SK-N-SH (cell line): ENCODE measurements around the gene SPSB1. TPM values are rescaled to one million over a fixed set of nuclear protein-coding genes. Genes with fewer than 3 reads are reported as not detected.
A peak's percentile ranks its signal among the peaks of the same experiment; 100 is the strongest.

Source experiments
- CTCF ChIA-PET: fragments of 300-600, 350-600 bp; formaldehyde crosslinking; extraction: SDS; loops from one replicate; lab custom pipeline; 2021; lab: Yijun Ruan, JAX
- POLR2A ChIA-PET: fragments of 350-600 bp; sonication (Branson Sonifier 250); formaldehyde crosslinking; extraction: SDS; loops from one replicate; lab custom pipeline; 2020; ENCODE audit warnings: antibody characterized with exemption, inconsistent platforms; lab: Yijun Ruan, JAX
- DNase-seq: peaks from one replicate; pipeline ENCODE4 v3.0.0; 2012
- H2AFZ ChIP-seq: fragments of 200-600 bp; sonication (generic); 2 replicates; pipeline ENCODE4 v1.8.1; 2016; ENCODE audit warnings: antibody characterized with exemption, mild to moderate bottlenecking, low read depth
- H3F3A ChIP-seq: fragments of 200-600 bp; sonication (generic); replicated peaks from 2 replicates; pipeline ENCODE3; 2016; ENCODE audit warnings: antibody characterized with exemption, mild to moderate bottlenecking; ENCODE audit not compliant: insufficient read depth
- H3K27ac ChIP-seq, 2 experiments: fragments of 200-500 bp in 1 of 2; fragments of 200-600 bp in 1 of 2; sonication (Bioruptor generic) in 1 of 2; sonication (generic), shearing (Covaris generic) in 1 of 2; 2 replicates each; pipeline versions ENCODE4 v1.5.1 to v1.6.1; 2014 to 2016; ENCODE audit warnings: low read depth in 2 of 2, inconsistent platforms in 1 of 2, low read length in 1 of 2, mild to moderate bottlenecking in 1 of 2, mixed read lengths in 1 of 2
- H3K27me3 ChIP-seq: fragments of 200-600 bp; sonication (generic), shearing (Covaris generic); 2 replicates; pipeline ENCODE4 v1.6.1; 2016; ENCODE audit warnings: mixed run types; ENCODE audit not compliant: insufficient read depth
- H3K36me3 ChIP-seq, 2 experiments: fragments of 200-500 bp in 1 of 2; fragments of 200-600 bp in 1 of 2; sonication (Bioruptor generic) in 1 of 2; sonication (generic) in 1 of 2; replicated peaks in 1 of 2; 2 replicates each; pipeline versions ENCODE3 to v1.5.1; 2014 to 2016; ENCODE audit warnings: low read length in 1 of 2, mild to moderate bottlenecking in 1 of 2; ENCODE audit not compliant: insufficient read depth in 2 of 2, control insufficient read depth in 1 of 2
- H3K4me1 ChIP-seq, 2 experiments: fragments of 200-500 bp in 1 of 2; fragments of 200-600 bp in 1 of 2; sonication (Bioruptor generic) in 1 of 2; sonication (generic), shearing (Covaris generic) in 1 of 2; 2 replicates each; pipeline versions ENCODE4 v1.5.1 to v1.6.1; 2014 to 2016; ENCODE audit warnings: low read depth in 1 of 2, low read length in 1 of 2, mixed run types in 1 of 2; ENCODE audit not compliant: insufficient read depth in 2 of 2, control insufficient read depth in 1 of 2
- H3K4me2 ChIP-seq: fragments of 200-600 bp; sonication (generic), shearing (Covaris generic); 2 replicates; pipeline ENCODE4 v1.6.1; 2017; ENCODE audit warnings: mixed run types
- H3K4me3 ChIP-seq, 2 experiments: fragments of 200-500 bp in 1 of 2; fragments of 200-600 bp in 1 of 2; sonication (Bioruptor generic) in 1 of 2; sonication (generic), shearing (Covaris generic) in 1 of 2; 2 replicates each; pipeline versions ENCODE4 v1.5.1 to v1.8.1; 2014 to 2016; ENCODE audit warnings: low read depth in 2 of 2, inconsistent platforms in 1 of 2, low read length in 1 of 2, mild to moderate bottlenecking in 1 of 2, mixed read lengths in 1 of 2, moderate library complexity in 1 of 2
- H3K79me2 ChIP-seq: fragments of 200-600 bp; sonication (generic); 2 replicates; pipeline ENCODE4 v1.8.1; 2017; ENCODE audit warnings: mild to moderate bottlenecking; ENCODE audit not compliant: insufficient read depth
- H3K9ac ChIP-seq: fragments of 200-600 bp; sonication (generic); 2 replicates; pipeline ENCODE4 v1.6.1; 2017; ENCODE audit warnings: mixed run types
- H3K9me2 ChIP-seq: fragments of 200-600 bp; sonication (generic); 2 replicates; pipeline ENCODE4 v1.6.1; 2017; ENCODE audit warnings: mixed run types
- H3K9me3 ChIP-seq: fragments of 200-600 bp; sonication (generic); 2 replicates; pipeline ENCODE4 v1.6.1; 2017; ENCODE audit warnings: mixed run types, mild to moderate bottlenecking, moderate library complexity
- H4K20me1 ChIP-seq: fragments of 200-600 bp; sonication (generic); 2 replicates; pipeline ENCODE4 v1.6.1; 2017; ENCODE audit warnings: mild to moderate bottlenecking, mixed run types; ENCODE audit not compliant: insufficient read depth
- ELF1 ChIP-seq: IDR thresholded peaks from 2 replicates; pipeline ENCODE4 v1.4.0; 2012
- EP300 ChIP-seq, 2 experiments: IDR thresholded peaks; 2 replicates each; pipeline versions ENCODE4 v1.4.0 to v1.6.1; 2012; ENCODE audit warnings: borderline replicate concordance in 1 of 2, low read depth in 1 of 2, low read length in 1 of 2
- FOSL2 ChIP-seq: IDR thresholded peaks from 2 replicates; pipeline ENCODE4 v1.4.0; 2012; ENCODE audit warnings: low read depth, mild to moderate bottlenecking, moderate library complexity, borderline replicate concordance
- FOXJ3 ChIP-seq: sonication (generic); formaldehyde crosslinking; IDR thresholded peaks from 2 replicates; pipeline ENCODE4 v1.5.1; 2020; ENCODE audit warnings: mild to moderate bottlenecking, missing genetic modification reagents
- FOXM1 ChIP-seq: IDR thresholded peaks from 2 replicates; pipeline ENCODE4 v1.4.0; 2012; ENCODE audit warnings: low read depth, mild to moderate bottlenecking
- GABPA ChIP-seq: IDR thresholded peaks from 2 replicates; pipeline ENCODE4 v1.4.0; 2012; ENCODE audit warnings: low read depth, mild to moderate bottlenecking
- JUND ChIP-seq: IDR thresholded peaks from 2 replicates; pipeline ENCODE4 v1.4.0; 2012
- MEF2A ChIP-seq: IDR thresholded peaks from 2 replicates; pipeline ENCODE4 v1.4.0; 2012; ENCODE audit warnings: low read depth, borderline replicate concordance
- MXI1 ChIP-seq: IDR thresholded peaks from 2 replicates; pipeline ENCODE4 v1.6.1; 2012; ENCODE audit warnings: mild to moderate bottlenecking, low read depth, low read length, improper control_type of control experiment
- NRF1 ChIP-seq: IDR thresholded peaks from 2 replicates; pipeline ENCODE4 v1.6.1; 2012; ENCODE audit warnings: low read depth, mild to moderate bottlenecking, low read length
- POLR2AphosphoS5 ChIP-seq: IDR thresholded peaks from 2 replicates; pipeline ENCODE4 v1.6.1; 2012; ENCODE audit warnings: low read depth, low read length
- RAD21 ChIP-seq: IDR thresholded peaks from 2 replicates; pipeline ENCODE4 v1.6.1; 2012; ENCODE audit warnings: mild to moderate bottlenecking, low read length
- REST ChIP-seq: IDR thresholded peaks from 2 replicates; pipeline ENCODE4 v1.6.1; 2012; ENCODE audit warnings: mild to moderate bottlenecking, low read depth, low read length, moderate library complexity
- RXRA ChIP-seq: IDR thresholded peaks from 2 replicates; pipeline ENCODE4 v1.4.0; 2012; ENCODE audit warnings: low read depth, mild to moderate bottlenecking, borderline replicate concordance
- SIN3A ChIP-seq: IDR thresholded peaks from 2 replicates; pipeline ENCODE4 v1.6.1; 2012; ENCODE audit warnings: low read depth, mild to moderate bottlenecking, low read length, moderate library complexity, borderline replicate concordance
- SMC3 ChIP-seq: IDR thresholded peaks from 2 replicates; pipeline ENCODE4 v1.6.1; 2012; ENCODE audit warnings: low read depth, low read length, improper control_type of control experiment
- TAF1 ChIP-seq: IDR thresholded peaks from 2 replicates; pipeline ENCODE4 v1.6.1; 2012; ENCODE audit warnings: low read depth, mild to moderate bottlenecking, low read length, moderate library complexity, borderline replicate concordance
- TEAD4 ChIP-seq: IDR thresholded peaks from 2 replicates; pipeline ENCODE4 v1.4.0; 2012; ENCODE audit warnings: mild to moderate bottlenecking, borderline replicate concordance; ENCODE audit not compliant: insufficient read depth
- USF2 ChIP-seq: fragments of 150-350 bp; IDR thresholded peaks from 2 replicates; pipeline ENCODE4 v1.6.1; 2017; ENCODE audit warnings: antibody characterized with exemption, low read length, low read depth, borderline replicate concordance
- YY1 ChIP-seq: IDR thresholded peaks from 2 replicates; pipeline ENCODE4 v1.4.0; 2012; ENCODE audit warnings: low read depth, mild to moderate bottlenecking
- WGBS: methylation state at CpG from one replicate; pipeline ENCODE4 v1.1.6; 2017; ENCODE audit warnings: low lambda C conversion rate; 5-methylcytosine and 5-hydroxymethylcytosine counted together
- polyA plus RNA-seq, 3 experiments: library from polyadenylated mRNA; depleted of rRNA; stranded (reverse); fragments of >200 nt; gene quantifications; 2 replicates each; pipeline ENCODE4 v1.2.3, GENCODE V29; 2012
- TF ChIP-seq, protein P1 (sequence below): IDR thresholded peaks from 2 replicates; pipeline ENCODE4; 2012
- TF ChIP-seq, protein P2 (sequence below): fragments of 150-350 bp; IDR thresholded peaks from 2 replicates; pipeline ENCODE4 v1.6.1; 2016; ENCODE audit warnings: mild to moderate bottlenecking, low read depth, low read length

The SPSB1 gene
- 8.4 and 9.2 TPM in 2 replicates for polyA plus RNA-seq (2012; rRNA removed)
- 4.4 and 5.8 TPM in 2 replicates for polyA plus RNA-seq (2012; cell fraction: cytosol; rRNA removed)
- polyA plus RNA-seq (2012; cell fraction: nucleus; rRNA removed): 5.4 and 7.6 TPM in 2 replicates

- H4K20me1 ChIP-seq: peaks cover 16% of the 10 kb centered on the region
- POLR2A ChIA-PET: no interaction called here
- WGBS: 0% methylated on average over 8 of the region's 119 CpGs
- DNase-seq: peak; percentile 88
- peak within 1 kb of the TSS; percentile 76; the same call in 1 of the 2 replicates for H3K9ac ChIP-seq
- H2AFZ ChIP-seq: peak within 1 kb of the TSS; percentile 70; the same call in 1 of the 2 replicates
- no peaks in the 10 kb centered on the region for H3K36me3 ChIP-seq
- no peaks in the 10 kb centered on the region for H3K27me3 ChIP-seq
- peaks cover 33% of the 10 kb centered on the region for H3F3A ChIP-seq
- CTCF ChIA-PET: interaction anchor here (0.6 to 4.5 kb wide), 7 partner anchors 16 to 202 kb away, joined by 3 to 38 read pairs (median 4); no protein-coding TSS in a partner anchor
- peak within 1 kb of the TSS; percentile 85 for H3K4me2 ChIP-seq
- peak within 1 kb of the TSS; percentile 48 to 81 for H3K4me3 ChIP-seq
- peaks cover 7 to 15% of the 10 kb centered on the region in 2 experiments; a peak in 1 of 4 replicates for H3K4me1 ChIP-seq
- TF ChIP-seq FOSL2 (no peak), EP300 (IDR thresholded peaks at IDR 0.05; ENCODE audit: borderline replicate concordance in 1 of 2, low read depth in 1 of 2, low read length in 1 of 2) (no peak), MXI1 (no peak), FOXJ3 (CRISPR knock-in tag) (no peak), SIN3A (0 out of 2 replicates have a peak, but pooled peaks have one; percentile 40), RXRA (no peak), SMC3 (no peak), REST (no peak), NRF1 (peak; percentile 39; the same call in 1 of the 2 replicates), USF2 (no peak), GABPA (no peak), TAF1 (peak; percentile 83; the same call in 1 of the 2 replicates), MEF2A (no peak), POLR2AphosphoS5 (peak; percentile 81), YY1 (no peak), TEAD4 (no peak), RAD21 (no peak), JUND (no peak), FOXM1 (no peak), ELF1 (no peak)
- TF ChIP-seq, protein P1, sequence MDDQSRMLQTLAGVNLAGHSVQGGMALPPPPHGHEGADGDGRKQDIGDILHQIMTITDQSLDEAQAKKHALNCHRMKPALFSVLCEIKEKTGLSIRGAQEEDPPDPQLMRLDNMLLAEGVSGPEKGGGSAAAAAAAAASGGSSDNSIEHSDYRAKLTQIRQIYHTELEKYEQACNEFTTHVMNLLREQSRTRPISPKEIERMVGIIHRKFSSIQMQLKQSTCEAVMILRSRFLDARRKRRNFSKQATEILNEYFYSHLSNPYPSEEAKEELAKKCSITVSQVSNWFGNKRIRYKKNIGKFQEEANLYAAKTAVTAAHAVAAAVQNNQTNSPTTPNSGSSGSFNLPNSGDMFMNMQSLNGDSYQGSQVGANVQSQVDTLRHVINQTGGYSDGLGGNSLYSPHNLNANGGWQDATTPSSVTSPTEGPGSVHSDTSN: no peak
- TF ChIP-seq, protein P2, sequence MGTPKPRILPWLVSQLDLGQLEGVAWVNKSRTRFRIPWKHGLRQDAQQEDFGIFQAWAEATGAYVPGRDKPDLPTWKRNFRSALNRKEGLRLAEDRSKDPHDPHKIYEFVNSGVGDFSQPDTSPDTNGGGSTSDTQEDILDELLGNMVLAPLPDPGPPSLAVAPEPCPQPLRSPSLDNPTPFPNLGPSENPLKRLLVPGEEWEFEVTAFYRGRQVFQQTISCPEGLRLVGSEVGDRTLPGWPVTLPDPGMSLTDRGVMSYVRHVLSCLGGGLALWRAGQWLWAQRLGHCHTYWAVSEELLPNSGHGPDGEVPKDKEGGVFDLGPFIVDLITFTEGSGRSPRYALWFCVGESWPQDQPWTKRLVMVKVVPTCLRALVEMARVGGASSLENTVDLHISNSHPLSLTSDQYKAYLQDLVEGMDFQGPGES: no peak
- peaks cover 40% of the 10 kb centered on the region for H3K79me2 ChIP-seq
- H3K9me3 ChIP-seq: 0 out of 2 replicates have a peak, but pooled peaks cover 5% of the 10 kb centered on the region
- H3K9me2 ChIP-seq: no peaks in the 10 kb centered on the region
- peak within 1 kb of the TSS; percentile 9 to 49; a peak in 1 of 4 replicates for H3K27ac ChIP-seq
Measured at GRCh38 chr1:9292361-9293240, at the start of gene SPSB1. TSS of gene SPSB1 (plus strand) at chr1:9292894. CDS start at chr1:9355892, 62,998 bp downstream.
